ENCODE data around the gene KDM3B.
"Not testable (repeated sequence)": the region's sequence is repeated elsewhere in the genome, so short reads cannot be mapped to it uniquely, and the experiment has no call there.

KDM3B gene

DNA sequence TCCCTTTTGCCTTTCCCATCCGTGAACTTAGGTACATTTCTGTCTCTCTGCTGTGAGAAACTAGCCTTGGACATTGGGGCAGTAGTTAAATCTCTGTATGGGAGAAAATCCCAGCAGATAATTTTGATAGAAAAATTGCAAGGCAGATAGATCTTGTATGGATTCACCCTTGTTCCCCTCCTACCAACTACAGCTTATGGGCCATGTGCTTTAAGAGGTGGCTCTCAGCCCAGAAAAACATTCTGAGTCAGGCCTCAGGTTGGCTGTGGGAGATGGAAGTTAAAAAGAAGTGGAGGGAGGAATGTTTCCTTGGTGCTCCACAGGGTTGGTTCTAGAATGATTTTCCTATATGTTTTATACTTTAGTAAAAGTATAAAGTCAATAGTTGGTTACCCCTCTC is 1.4 kb upstream of the KDM3B start:
- DNase-seq = peak; percentile 74

DNA sequence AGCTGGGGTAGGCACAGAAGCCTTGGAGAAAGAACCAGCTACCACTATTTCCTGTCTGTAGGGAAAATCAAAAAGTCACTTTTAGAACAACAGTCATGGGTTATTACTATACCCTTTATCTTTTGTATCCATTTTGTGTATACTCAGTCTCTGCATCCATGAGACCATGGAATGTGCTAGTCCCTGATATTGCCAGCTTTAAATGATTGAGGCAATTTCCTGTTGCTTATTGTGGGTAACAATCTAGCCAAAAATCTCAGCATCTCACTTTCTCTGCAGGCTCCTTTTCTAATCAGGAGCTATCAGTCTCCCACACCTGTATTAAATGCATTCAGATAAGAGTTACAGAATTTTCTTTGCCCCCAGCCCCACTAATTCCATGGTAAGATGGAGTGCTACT is 968 bp upstream of the KDM3B start:
- DNase-seq = no peak

DNA sequence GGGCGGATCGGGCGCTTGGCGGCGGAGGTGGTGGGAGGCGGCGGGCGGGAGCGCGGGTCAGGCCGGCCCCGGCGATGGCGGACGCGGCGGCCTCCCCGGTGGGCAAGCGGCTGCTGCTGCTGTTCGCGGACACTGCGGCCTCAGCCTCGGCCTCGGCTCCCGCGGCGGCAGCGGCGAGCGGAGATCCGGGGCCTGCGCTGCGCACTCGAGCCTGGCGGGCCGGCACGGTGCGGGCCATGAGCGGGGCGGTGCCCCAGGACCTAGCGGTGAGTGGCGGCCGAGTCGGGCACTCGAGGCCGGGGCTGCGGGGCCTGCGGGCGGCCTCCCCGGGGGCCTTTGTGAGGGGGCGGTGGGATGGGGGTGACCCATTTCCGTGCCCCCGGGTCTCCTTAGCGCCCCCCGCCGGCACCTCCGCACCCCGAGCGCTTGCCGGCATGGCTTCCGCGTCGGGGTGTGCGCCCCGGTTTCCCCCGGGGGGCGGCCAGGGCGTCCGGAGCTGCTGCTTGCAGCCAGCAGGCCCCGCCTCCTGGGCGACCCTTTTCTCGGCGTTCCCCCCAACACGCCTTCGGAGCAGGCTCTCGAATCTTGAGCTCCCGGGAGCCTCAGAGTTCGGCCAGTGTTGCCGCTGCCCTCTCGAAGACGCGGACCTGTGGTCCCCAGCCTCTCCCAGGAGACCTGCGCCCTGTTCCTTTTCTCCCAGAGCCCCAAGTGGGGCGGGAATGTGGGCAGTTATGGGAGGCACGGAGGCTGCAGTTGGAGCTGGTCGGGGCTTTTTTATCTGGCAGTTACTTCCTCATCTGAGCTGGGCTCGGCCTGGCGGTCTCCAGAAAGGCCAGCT is 456 bp downstream of the KDM3B start:
- DNase-seq = peak; percentile 56

GRCh38 chr5:138353560-138354080 is 1.1 kb downstream of the KDM3B start:
- no peak for DNase-seq

DNA sequence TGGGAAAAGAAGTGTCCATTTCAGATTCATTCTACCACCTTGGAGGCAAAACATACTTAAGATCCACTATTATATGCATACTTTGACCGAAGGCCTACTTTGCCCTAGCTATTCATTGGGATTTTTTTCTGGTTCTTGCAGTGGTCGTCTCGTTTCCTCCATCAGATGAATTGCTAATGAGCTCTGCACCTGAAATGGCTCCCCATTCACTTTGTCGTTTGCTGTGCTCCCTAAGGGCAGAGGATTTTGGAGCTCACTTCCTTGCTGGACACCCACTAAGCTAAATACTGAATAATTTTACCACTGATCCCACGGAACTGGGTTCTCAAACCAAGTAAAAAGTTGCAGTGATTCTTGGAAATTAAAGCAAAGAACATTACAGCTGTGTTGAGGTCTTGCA is 1.9 kb downstream of the KDM3B start:
- DNase-seq = no peak

DNA sequence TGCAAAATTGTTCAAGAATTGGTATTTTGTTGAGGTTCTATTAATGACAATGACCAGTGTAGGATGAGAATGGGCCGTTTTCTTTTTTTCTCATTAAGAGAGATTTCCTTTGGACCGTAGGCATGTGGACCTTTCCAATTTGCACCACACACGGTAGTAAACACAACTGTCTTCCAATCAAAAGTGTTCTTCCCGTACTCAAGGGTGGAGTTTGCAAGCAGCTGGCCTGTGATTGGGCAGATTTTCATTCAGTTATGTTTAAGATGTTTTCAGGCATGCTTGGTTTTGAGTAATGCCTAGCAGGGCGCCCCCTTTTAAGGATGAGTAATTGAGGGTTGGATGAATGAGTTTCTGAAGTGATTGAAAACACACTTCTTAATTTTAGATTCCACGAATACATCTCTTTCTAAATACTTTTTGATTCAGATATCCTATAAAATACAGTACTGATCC is 2.5 kb downstream of the KDM3B start:
- peak; percentile 81 for DNase-seq

GRCh38 chr5:138359621-138360020 is 7.1 kb downstream of the KDM3B start:
- no peak for DNase-seq

GRCh38 chr5:138360941-138361452 is 8.5 kb downstream of the KDM3B start:
- no peak for DNase-seq

DNA sequence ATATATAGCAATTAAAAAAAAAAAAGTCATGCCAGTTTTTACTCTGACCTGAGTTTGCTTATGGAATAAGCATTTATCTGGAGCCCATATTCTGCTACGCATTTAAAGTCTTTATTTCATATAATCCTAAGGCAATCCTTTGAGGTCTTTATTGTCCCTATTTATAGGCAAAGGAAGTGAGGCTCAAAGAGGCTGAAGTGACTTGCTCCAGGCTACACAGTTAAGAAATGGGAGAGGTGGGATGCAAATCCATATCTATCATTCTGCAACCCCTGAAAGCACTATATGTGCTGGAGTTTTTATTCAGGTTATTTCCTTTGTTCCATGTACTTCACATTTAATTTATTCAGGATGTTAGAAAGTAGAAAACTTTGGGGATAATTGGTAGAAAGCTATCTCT is 12.1 kb downstream of the KDM3B start:
- no peak for DNase-seq

DNA sequence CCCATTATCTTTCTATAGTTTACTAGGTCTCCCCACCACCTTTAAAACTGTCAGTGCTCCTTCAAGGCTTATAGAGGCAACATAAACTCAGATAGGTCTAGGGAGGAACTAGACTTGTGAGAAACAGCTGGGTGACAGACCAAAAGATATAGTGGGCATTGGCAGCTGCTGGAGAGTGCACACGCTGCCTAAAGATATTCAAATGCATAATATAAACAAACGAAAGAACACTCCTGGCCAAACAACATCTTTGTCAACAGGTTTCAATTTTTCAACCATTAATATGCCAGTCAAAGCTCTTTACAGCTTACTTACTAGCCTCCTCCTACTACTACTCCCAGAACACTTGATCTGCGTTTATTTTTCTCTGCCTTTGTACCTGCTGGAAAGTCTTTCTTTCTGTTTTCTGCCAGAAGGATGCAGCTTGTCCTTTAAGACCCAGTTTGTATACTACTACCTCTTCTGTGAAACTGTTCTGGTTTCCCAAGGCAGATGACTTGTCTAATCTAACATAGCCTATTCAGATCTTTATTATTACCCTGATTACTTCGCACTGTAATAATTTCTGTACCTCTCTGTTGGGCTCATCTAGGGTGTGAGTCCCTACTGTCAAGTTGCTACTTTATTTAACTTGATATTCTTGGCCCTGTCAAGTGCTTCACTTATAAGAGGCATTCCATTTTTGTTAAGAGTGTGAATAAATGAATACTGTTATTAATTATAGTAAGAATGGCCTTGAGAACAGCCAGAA is 14.3 kb downstream of the KDM3B start:
- no peak for DNase-seq

GRCh38 chr5:138369261-138369660 is 16.8 kb downstream of the KDM3B start:
- no peak for DNase-seq

DNA sequence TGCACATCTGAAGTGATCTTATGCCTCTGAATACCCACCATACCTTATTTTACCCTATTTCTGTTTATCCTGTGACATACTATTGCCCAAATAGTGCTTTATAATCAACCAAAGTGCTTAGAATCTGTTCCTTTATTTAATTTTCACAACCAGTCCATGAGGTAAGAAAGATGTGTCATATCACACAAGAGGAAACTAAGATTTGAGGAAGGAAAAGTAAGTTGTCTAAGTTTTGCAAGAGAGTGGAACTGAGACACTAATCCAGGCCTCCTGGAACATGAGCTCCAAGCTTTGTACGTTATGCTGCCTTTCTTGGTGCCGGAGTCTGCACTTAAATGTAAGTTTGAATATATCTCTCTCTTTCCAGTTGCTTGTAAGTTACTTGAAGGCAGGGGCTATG is 17.2 kb downstream of the KDM3B start:
- no peak for DNase-seq

- DNase-seq = peak; percentile 6
These were observed 18.1 kb downstream of the KDM3B start for GRCh38 chr5:138370537-138370936.

- DNase-seq = no peak
These were observed 19.0 kb downstream of the KDM3B start for GRCh38 chr5:138371454-138371853.

GRCh38 chr5:138372225-138372624 is 19.7 kb downstream of the KDM3B start:
- DNase-seq = no peak

GRCh38 chr5:138372653-138373052 is 20.2 kb downstream of the KDM3B start:
- DNase-seq = no peak

DNA sequence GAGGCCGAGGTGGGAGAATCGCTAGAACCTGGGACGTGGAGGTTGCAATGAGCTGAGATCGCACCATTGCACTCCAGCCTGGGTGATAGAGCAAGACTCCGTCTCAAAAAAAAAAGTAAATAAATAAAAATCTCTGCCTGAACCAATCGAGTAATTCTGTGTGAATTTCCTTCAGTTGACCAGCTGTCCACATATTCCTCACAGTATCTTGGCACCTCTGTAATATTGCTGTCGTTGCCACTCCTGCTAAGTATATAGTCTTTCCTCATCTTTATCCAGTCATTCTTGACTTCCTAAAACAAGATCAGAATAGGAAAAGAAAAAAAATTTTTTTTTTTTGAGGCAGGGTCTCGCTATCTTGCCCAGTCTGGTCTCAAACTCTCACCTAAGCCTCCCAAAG is 29.9 kb downstream of the KDM3B start:
- no peak for DNase-seq

DNA sequence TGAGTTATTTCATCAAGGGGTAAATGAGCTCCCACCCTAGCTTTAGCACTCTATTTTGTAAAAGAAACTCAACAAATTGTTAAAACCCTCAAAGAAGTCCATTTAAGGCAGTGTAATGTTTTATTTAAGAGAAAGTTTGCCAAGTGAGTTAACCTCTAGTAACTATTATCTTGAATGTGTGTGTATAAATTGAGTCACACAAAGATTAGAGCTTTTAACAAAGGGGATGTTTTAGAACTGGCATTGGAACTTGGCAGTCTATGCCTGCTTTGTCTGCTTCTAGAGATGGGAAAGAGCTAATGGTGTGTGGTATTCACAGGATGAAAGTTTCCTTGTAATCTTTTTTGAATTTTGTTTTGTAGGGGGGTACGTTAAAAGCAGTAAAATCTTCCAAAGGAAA is 33.2 kb downstream of the KDM3B start:
- no peak for DNase-seq

DNA sequence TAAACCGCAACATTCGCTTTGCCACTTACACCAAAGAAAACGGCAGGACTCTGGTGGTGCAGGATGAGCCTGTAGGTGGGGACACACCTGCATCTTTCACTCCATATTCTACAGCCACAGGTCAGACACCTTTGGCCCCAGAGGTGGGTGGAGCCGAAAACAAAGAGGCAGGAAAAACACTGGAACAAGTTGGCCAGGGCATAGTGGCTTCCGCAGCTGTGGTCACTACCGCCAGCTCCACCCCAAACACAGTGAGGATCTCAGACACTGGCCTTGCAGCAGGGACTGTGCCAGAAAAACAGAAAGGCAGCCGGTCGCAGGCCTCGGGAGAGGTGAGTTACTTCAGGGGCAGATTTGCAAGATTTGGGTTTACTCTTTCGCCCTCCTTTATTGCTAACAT is 33.8 kb downstream of the KDM3B start:
- DNase-seq = no peak

- no peak for DNase-seq
These were observed 36.8 kb downstream of the KDM3B start for GRCh38 chr5:138389332-138389731.

GRCh38 chr5:138389911-138390310 is 37.4 kb downstream of the KDM3B start:
- DNase-seq = not testable (repeated sequence)

DNA sequence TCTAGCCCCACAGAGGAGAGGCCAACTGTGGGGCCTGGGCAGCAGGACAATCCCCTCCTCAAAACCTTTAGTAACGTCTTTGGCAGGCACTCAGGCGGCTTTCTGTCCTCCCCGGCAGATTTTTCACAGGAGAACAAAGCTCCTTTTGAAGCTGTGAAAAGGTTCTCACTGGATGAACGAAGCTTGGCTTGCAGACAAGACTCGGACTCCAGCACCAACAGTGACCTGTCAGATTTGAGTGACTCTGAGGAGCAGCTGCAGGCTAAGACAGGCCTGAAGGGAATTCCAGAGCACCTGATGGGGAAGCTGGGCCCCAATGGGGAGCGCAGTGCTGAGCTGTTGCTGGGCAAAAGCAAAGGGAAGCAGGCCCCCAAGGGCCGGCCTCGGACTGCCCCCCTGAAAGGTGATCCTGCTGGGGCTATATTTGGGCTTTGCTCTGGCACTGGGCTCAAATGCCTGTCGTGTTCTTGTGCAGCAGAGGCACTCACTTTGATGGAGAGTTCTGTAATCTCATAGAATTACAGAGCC is 39.4 kb downstream of the KDM3B start:
- DNase-seq = no peak

DNA sequence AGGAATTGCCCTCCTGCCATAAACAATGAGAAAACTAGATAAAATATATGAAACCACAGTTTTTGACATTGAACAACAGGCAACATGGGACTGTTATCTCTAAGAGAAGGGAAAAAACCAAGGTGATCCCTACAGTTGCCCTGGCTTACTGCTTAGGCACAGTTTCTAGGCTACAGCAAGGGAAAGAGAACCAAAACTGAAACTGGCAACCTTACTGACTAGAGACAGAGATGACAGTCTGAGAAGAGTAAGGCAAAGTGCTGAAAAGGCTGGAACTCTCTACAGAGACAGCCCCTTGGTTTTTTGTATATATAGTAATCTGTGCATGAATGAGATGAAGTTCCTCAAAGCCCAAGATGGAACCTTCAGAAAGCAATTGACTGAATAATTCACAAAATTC is 50.2 kb downstream of the KDM3B start:
- DNase-seq = no peak

DNA sequence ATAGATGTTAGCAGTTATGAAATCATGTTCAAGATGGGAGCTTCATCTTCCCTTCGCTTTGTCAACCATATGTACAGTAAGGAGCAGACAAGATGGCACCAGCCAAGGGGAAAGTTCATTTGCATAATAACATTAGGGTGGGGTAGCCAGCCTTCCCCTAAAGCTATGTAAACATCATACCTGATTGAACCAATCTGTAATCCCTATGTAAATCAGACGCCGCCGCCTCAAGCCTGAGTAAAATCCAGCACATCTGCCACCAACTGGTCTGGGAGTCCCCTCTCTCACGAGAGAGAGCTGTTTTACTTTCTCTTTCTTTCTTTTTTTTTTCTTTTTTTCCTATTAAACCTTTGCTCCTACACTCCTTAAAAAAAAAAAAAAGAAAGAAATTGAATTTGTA is 55.5 kb downstream of the KDM3B start:
- no peak for DNase-seq

Measured in fibroblast of skin of right biceps (primary cell).